Panc1 (cell line): ENCODE data around the gene SLC22A15. TPM values are rescaled to one million over a fixed set of nuclear protein-coding genes. Genes with fewer than 3 reads are reported as not detected.

ENCODE experiments used
- ATAC-seq: fragments of 200-7000 bp; cut with Tn5 transposase; 2 replicates; pipeline ENCODE4 v1.9.1; 2020; ENCODE audit warnings: mild to moderate bottlenecking, moderate library complexity
- BruUV-seq: library from RNA; stranded (reverse); fragments of 400-500 nt; replicated peaks from 2 replicates; lab custom pipeline; 2021; lab: Mats Ljungman, UMichigan
- CTCF ChIA-PET: fragments of 300-600 bp; sonication (Branson Sonifier 250); formaldehyde crosslinking; loops from one replicate; lab custom pipeline; 2022; ENCODE audit warnings: antibody characterized with exemption; lab: Charles Lee
- POLR2A ChIA-PET: fragments of 300-600 bp; sonication (Branson Sonifier 250); formaldehyde crosslinking; loops from one replicate; lab custom pipeline; 2022; ENCODE audit warnings: antibody characterized with exemption; lab: Charles Lee
- DNase-seq: peaks from one replicate; pipeline ENCODE4 v3.0.0-alpha.2; 2010; ENCODE audit warnings: low read depth, low spot score
- H3K27ac ChIP-seq: 2 replicates; pipeline ENCODE4 v1.5.1; 2011; ENCODE audit warnings: mild to moderate bottlenecking, low read length, inconsistent platforms
- H3K27me3 ChIP-seq: fragments of 200-500 bp; sonication (Bioruptor generic); 2 replicates; pipeline ENCODE4 v1.6.0; 2014; ENCODE audit warnings: low read length, inconsistent platforms; ENCODE audit not compliant: control insufficient read depth, insufficient read depth
- H3K36me3 ChIP-seq: fragments of 200-500 bp; sonication (Bioruptor generic); 2 replicates; pipeline ENCODE4 v1.5.1; 2014; ENCODE audit warnings: inconsistent platforms, mild to moderate bottlenecking, low read length, moderate library complexity; ENCODE audit not compliant: control insufficient read depth, insufficient read depth
- H3K4me1 ChIP-seq: 2 replicates; pipeline ENCODE4 v1.5.1; 2011; ENCODE audit warnings: inconsistent platforms, mild to moderate bottlenecking, low read length, moderate library complexity; ENCODE audit not compliant: control insufficient read depth, insufficient read depth
- H3K4me3 ChIP-seq, 2 experiments: 2 replicates each; pipeline ENCODE4 v1.5.1; 2011 to 2012; ENCODE audit warnings: low read depth in 2 of 2, low read length in 2 of 2, mild to moderate bottlenecking in 2 of 2, inconsistent platforms in 1 of 2, moderate library complexity in 1 of 2
- H3K9me3 ChIP-seq: fragments of 200-500 bp; sonication (Bioruptor generic); 2 replicates; pipeline ENCODE4 v1.5.1; 2014; ENCODE audit warnings: low read depth, mild to moderate bottlenecking, inconsistent platforms, low read length, moderate library complexity; ENCODE audit not compliant: control insufficient read depth, insufficient read depth
- POLR2AphosphoS5 ChIP-seq: IDR thresholded peaks from 2 replicates; pipeline ENCODE4 v1.6.1; 2012; ENCODE audit warnings: mild to moderate bottlenecking, low read depth, low read length, moderate library complexity
- SIN3A ChIP-seq: IDR thresholded peaks from 2 replicates; pipeline ENCODE4 v1.6.1; 2012; ENCODE audit warnings: low read depth, mild to moderate bottlenecking, low read length, moderate library complexity, borderline replicate concordance; ENCODE audit not compliant: insufficient read depth
- TCF7L2 ChIP-seq: IDR thresholded peaks from 2 replicates; pipeline ENCODE4 v1.6.1; 2011; ENCODE audit warnings: mild to moderate bottlenecking, low read depth, low read length, inconsistent platforms
- in situ Hi-C: cut with HindIII; loops from 2 replicates; pipeline ENCODE4 v1.10.0; 2016; ENCODE audit warnings: low sequenced_read_pairs, low pct_unique_long_range_greater_than_20kb
- intact Hi-C: fragments of 100-400 bp; cut with micrococcal nuclease; formaldehyde crosslinking; loops from one replicate; pipeline ENCODE4 v1.10.0; 2022; ENCODE audit not compliant: unreplicated experiment
- total RNA-seq: library from RNA; stranded (reverse); gene quantifications from one replicate; pipeline ENCODE4 v1.2.1, GENCODE V29; 2021; ENCODE audit not compliant: unreplicated experiment
- TF ChIP-seq, protein P1 (sequence below), 2 experiments: IDR thresholded peaks; 2 replicates each; pipeline ENCODE4 v1.6.1; 2011 to 2012; ENCODE audit warnings: low read depth in 2 of 2, control low read depth in 1 of 2, low read length in 1 of 2, mild to moderate bottlenecking in 1 of 2, moderate library complexity in 1 of 2; ENCODE audit not compliant: insufficient read depth in 1 of 2
- TF ChIP-seq, protein P2 (sequence below): fragments of 450-650 bp; IDR thresholded peaks from 2 replicates; pipeline ENCODE4 v1.5.1; 2017; ENCODE audit warnings: mild to moderate bottlenecking

SLC22A15 gene
- total RNA-seq, 1 experiment from 2014 or later, result 0.21 TPM

DNA sequence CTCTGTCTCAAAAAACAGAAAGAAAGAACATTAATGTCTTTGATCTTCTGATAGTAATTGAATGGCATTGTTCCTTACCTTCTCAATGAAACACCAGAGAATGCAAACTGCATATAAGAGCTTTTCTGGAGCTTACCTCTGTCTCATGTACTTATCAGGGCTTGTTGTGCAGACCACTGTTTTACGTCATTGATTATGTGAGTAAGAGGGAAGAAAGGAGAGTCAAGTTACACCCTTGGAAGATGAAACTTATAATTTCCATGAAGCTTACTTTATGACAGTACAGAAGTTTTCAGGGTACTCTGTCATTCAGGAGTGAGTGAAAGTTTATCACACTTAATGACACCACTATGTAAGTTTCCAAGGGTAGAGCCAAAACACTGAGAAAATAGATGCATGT lies 85.9 kb downstream of the SLC22A15 start:
- ChIA-PET POLR2A (no interaction called here), CTCF (no interaction called here)
- no peak for ATAC-seq
- DNase-seq, result no peak
- H3K9me3 ChIP-seq, result no peaks in the 10 kb centered on the region
- no peaks in the 10 kb centered on the region for H3K4me1 ChIP-seq
- in situ Hi-C loops (no loop called here), intact Hi-C loops (no loop called here)
- H3K27me3 ChIP-seq, result no peaks in the 10 kb centered on the region
- no peak overlapping the region for H3K4me3 ChIP-seq
- BruUV-seq, result no TSS peak
- no peaks in the 10 kb centered on the region for H3K36me3 ChIP-seq
- no peak overlapping the region for H3K27ac ChIP-seq
- TF ChIP-seq TCF7L2 (no peak), POLR2AphosphoS5 (no peak), SIN3A (no peak)
- TF ChIP-seq, protein P1, sequence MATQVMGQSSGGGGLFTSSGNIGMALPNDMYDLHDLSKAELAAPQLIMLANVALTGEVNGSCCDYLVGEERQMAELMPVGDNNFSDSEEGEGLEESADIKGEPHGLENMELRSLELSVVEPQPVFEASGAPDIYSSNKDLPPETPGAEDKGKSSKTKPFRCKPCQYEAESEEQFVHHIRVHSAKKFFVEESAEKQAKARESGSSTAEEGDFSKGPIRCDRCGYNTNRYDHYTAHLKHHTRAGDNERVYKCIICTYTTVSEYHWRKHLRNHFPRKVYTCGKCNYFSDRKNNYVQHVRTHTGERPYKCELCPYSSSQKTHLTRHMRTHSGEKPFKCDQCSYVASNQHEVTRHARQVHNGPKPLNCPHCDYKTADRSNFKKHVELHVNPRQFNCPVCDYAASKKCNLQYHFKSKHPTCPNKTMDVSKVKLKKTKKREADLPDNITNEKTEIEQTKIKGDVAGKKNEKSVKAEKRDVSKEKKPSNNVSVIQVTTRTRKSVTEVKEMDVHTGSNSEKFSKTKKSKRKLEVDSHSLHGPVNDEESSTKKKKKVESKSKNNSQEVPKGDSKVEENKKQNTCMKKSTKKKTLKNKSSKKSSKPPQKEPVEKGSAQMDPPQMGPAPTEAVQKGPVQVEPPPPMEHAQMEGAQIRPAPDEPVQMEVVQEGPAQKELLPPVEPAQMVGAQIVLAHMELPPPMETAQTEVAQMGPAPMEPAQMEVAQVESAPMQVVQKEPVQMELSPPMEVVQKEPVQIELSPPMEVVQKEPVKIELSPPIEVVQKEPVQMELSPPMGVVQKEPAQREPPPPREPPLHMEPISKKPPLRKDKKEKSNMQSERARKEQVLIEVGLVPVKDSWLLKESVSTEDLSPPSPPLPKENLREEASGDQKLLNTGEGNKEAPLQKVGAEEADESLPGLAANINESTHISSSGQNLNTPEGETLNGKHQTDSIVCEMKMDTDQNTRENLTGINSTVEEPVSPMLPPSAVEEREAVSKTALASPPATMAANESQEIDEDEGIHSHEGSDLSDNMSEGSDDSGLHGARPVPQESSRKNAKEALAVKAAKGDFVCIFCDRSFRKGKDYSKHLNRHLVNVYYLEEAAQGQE (IDR thresholded peaks at IDR 0.05; ENCODE audit: insufficient read depth in 1 of 2, low read depth in 2 of 2, low read length in 1 of 2), result no peak
- TF ChIP-seq, protein P2, sequence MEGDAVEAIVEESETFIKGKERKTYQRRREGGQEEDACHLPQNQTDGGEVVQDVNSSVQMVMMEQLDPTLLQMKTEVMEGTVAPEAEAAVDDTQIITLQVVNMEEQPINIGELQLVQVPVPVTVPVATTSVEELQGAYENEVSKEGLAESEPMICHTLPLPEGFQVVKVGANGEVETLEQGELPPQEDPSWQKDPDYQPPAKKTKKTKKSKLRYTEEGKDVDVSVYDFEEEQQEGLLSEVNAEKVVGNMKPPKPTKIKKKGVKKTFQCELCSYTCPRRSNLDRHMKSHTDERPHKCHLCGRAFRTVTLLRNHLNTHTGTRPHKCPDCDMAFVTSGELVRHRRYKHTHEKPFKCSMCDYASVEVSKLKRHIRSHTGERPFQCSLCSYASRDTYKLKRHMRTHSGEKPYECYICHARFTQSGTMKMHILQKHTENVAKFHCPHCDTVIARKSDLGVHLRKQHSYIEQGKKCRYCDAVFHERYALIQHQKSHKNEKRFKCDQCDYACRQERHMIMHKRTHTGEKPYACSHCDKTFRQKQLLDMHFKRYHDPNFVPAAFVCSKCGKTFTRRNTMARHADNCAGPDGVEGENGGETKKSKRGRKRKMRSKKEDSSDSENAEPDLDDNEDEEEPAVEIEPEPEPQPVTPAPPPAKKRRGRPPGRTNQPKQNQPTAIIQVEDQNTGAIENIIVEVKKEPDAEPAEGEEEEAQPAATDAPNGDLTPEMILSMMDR, result no peak

DNA sequence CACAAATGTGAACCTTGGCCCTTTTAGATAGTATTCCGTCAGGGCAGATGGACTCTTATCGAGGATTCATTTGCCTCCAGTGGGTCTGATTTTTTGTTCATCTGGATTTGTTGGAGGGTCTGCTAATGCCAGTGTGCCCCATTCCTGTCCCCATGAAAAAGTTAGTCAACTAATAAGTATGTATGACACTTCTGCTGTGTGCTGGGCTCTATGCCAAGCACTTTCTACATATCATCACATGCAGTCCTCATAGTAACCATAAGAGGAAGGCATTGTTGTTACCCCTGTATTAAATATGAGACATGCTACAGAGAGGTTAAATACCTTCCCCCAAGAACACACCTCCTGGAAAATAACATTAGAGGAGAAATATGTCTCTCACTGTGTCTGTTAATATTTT lies 88.3 kb downstream of the SLC22A15 start:
- ATAC-seq, result no peak
- DNase-seq, result no peak
- Histone ChIP-seq H3K27ac (no peak overlapping the region), H3K27me3 (no peaks in the 10 kb centered on the region), H3K9me3 (no peaks in the 10 kb centered on the region), H3K36me3 (no peaks in the 10 kb centered on the region), H3K4me3 (no peak overlapping the region), H3K4me1 (no peaks in the 10 kb centered on the region)
- no TSS peak for BruUV-seq
- intact Hi-C loops (no loop called here), in situ Hi-C loops (no loop called here)
- TF ChIP-seq, protein P2, result no peak
- TF ChIP-seq POLR2AphosphoS5 (no peak), TCF7L2 (no peak), SIN3A (no peak)
- TF ChIP-seq, protein P1 (IDR thresholded peaks at IDR 0.05; ENCODE audit: insufficient read depth in 1 of 2, low read depth in 2 of 2, low read length in 1 of 2), result no peak
- CTCF ChIA-PET, result no interaction called here
- POLR2A ChIA-PET, result no interaction called here
